Urothelium cell line (cell line): Measurements from ENCODE around the gene USE1.

Experiments used
- DNase-seq: peaks from one replicate; pipeline ENCODE4 v3.0.0; 2011; ENCODE audit warnings: low spot score, mixed read lengths
- FAIRE-seq: peaks from 2 replicates; lab custom pipeline; 2011; peaks lifted over from hg19 to GRCh38; lab: Jason Lieb, UNC

The USE1 gene

DNA sequence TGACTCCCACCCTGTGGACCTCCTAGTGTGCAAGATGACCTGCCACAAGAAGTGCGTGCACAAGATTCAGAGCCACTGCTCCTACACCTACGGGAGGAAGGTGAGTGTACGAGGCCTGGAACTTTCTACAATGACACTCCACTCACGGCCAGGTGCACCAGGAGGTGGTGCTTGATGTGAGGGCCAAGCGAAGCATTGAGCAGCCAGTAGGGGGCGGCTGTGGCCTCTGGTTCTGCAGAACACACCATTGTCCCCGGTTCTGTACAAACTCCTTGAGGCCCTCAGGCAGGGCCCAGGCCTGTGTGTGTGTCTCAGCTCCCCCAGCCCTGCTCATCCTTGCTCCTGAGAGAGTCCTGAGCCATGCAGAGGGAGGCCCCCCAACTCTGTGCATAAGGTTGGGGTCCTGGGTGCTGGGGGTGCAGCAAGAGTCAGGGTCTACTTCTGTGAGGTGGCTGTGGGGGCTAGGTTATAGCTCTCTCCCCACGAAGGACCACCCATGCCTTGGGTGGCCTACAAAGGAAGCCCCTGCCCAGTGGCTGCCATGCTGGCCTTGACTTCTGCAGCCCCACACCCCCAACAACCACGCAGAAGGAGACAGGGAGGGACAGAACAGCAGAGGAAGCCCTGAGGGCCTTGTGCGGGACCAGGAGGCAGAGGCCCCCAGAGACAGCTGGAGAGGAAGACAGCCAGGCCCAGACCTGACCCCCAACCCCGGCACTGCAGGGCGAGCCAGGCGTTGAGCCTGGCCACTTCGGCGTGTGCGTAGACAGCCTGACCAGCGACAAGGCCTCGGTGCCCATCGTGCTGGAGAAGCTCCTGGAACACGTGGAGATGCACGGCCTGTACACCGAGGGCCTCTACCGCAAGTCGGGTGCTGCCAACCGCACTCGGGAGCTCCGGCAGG is 9.7 kb upstream of the USE1 start:
- DNase-seq = no peak
- FAIRE-seq = no peak

- FAIRE-seq = no peak
- no peak for DNase-seq
These were observed 8.2 kb upstream of the USE1 start for GRCh38 chr19:17206736-17207581.

DNA sequence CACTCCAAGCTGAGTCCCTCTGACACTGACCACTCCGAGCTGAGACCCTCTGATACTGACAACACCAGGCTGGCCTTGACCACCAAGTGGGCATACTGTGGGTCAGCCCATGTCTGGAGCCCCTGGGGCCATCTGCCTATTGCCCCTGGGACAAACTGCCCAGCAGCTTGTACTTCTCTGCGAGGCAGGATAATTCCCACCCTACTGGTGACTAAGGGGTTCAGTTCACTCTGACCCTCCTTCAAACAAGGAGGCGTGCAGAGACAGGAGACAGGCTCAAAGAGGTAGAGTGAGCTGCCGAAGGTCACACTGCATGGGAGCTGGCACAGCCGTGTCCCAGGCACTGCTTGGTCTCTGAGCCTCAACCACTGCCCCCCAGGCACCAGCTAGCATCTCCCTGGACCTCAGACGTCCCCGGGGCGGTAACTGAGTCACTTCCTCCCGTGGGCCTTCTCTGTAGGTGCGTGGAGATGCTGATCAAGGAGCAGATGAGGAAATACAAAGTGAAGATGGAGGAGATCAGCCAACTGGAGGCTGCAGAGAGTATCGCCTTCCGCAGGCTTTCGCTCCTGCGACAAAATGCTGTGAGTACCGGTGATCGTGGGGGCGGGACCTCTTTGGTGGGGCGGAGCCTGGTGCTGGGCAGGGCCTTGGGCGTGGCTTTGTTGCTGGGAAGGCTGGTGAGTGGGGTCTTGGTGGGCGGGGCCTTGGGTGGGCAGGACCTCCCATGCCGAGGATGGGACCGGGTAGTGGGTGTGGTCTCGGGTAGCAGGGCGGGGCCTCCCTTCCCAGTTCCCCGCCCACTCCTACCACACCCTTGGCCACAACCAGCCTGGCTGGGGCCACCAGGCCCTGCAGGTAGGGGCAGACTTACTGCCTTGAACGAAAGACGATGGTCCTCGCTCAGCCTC is 5.8 kb upstream of the USE1 start:
- DNase-seq (peak; percentile 41), FAIRE-seq (no peak)

GRCh38 chr19:17210296-17210695 is 4.9 kb upstream of the USE1 start:
- FAIRE-seq (no peak), DNase-seq (no peak)

DNA sequence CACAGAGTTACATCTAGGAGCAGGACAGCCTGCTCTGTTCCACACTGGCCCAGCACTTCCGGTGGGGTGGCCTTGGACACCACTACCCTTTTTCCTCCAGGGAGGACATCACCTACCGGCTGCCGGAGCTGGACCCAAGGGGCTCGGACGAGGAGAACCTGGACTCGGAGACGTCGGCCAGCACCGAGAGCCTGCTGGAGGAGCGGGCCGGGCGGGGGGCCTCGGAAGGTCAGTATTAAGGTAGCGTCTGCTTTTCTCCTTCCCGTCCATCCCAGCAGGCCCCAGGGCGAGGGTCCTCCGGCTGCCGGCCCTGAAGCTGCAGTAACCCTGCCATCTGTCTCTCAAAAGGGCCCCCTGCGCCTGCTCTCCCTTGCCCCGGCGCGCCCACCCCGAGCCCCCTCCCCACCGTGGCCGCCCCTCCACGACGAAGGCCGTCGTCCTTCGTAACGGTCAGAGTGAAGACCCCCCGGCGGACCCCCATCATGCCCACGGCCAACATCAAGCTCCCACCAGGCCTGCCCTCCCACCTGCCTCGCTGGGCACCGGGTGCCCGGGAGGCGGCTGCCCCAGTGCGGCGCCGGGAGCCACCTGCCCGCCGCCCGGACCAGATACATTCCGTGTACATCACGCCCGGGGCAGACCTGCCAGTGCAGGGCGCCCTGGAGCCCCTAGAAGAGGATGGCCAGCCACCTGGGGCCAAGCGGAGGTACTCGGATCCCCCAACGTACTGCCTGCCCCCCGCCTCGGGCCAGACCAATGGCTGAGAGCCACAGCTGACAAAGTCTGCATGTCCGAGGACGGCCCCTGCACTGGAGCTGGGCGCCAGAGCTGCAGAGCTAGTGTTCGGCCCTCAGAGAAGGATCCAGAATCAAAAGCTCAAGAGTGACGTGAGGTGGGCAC is 3.4 kb upstream of the USE1 start:
- no peak for FAIRE-seq
- no peak for DNase-seq

DNA sequence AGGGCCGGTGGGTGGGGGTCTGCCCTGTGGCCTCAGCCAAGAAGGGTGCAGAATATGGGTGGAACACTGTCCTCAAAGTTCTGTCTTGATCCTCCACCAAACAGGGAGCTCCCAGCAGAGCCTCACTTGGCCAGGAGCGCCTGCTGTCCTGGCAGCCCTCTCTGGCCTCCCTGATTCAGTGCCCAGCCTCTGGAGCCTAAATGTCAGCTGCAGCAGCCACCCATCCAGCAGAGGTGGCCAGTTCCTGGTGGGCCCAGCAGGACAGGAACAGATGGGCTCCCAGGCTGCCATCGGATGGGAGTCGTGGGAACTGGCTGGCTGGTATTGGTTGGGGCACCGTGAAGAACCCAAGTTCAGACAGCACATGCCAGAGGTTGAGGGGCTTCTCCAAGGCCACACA is 1.8 kb upstream of the USE1 start:
- FAIRE-seq (no peak), DNase-seq (no peak)

- FAIRE-seq = no peak
These were observed 540 bp upstream of the USE1 start for GRCh38 chr19:17214508-17215126.

DNA sequence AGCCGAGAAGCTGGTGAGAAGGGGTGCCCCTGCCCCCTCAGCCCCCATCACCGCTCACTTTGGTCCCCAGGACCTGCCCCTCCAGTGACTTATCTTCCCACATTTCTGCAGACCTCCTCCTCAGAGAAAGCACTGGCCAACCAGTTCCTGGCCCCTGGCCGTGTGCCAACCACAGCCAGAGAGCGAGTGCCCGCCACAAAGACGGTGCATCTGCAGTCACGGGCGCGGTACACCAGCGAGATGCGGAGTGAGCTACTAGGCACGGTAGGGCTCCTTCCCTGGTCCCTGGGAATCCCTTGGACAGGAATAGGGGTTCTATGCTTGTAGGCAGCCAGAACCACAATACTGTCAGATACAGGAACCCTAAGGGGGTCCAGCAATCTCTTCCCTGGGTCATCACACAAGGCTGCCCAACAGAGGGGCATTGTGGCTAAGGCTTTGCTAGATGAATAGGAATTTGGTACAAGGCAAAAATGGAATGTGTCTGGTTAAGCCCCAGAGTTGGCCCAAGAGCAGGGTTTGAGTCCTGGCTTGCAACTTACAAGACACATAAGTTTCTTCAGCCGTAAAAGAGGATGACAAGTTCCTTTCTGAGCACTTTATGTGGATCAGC is 1.0 kb downstream of the USE1 start:
- FAIRE-seq = no peak
- DNase-seq = no peak

More at GRCh38 chr19:17214508-17215126, 540 bp upstream of the USE1 start:
- no peak for DNase-seq

- FAIRE-seq (no peak), DNase-seq (no peak)
These were observed 4.1 kb downstream of the USE1 start for GRCh38 chr19:17219286-17219685.

DNA sequence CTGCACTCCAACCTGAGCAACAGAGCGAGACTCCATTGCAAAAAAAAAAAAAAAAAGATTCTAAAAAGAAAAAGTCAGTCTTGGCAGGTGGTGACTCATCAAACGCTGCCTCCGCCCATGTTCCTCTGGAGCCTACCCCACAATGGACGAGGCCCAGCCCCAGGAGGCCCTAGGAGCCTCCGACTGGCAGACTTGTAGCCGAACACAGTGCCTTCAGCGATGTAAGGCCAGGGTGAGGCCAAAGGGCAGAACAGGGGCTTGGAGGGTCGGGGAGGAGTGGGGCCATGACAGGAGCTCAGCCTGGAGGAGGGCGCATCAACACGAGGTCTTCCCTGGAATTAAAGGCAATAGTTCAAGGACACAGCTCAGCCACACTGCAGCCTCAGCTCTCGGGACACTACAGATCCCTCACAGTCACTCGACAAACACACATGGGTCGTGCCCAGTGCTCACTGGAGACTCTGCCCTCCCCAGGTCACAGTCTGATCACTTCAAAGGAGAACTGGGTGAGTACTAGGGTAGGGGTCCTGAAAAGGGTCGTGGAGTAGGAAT is 5.1 kb downstream of the USE1 start:
- peak; percentile 49 for DNase-seq

DNA sequence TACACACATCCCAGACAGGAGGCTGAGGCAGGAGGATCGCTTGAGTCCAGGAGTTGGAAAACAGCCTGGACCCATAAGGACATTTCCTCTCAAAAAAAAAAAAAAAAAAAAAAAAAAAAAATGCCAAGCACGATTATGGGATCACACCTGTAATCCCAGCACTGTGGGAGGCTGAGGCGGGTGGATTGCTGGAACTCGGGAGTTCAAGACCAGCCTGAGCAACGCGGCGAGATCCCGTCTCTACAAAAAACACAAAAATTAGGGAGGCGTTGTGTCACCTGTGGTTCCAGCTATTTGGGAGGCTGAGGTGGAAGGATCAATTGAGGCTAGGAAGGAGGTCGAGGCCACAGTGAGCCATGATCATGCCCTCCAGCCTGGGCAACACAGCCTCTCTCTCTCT is 9.9 kb downstream of the USE1 start:
- DNase-seq = no peak
- FAIRE-seq = no peak

More for the DNA sequence above, 5.1 kb downstream of the USE1 start:
- no peak for FAIRE-seq

DNA sequence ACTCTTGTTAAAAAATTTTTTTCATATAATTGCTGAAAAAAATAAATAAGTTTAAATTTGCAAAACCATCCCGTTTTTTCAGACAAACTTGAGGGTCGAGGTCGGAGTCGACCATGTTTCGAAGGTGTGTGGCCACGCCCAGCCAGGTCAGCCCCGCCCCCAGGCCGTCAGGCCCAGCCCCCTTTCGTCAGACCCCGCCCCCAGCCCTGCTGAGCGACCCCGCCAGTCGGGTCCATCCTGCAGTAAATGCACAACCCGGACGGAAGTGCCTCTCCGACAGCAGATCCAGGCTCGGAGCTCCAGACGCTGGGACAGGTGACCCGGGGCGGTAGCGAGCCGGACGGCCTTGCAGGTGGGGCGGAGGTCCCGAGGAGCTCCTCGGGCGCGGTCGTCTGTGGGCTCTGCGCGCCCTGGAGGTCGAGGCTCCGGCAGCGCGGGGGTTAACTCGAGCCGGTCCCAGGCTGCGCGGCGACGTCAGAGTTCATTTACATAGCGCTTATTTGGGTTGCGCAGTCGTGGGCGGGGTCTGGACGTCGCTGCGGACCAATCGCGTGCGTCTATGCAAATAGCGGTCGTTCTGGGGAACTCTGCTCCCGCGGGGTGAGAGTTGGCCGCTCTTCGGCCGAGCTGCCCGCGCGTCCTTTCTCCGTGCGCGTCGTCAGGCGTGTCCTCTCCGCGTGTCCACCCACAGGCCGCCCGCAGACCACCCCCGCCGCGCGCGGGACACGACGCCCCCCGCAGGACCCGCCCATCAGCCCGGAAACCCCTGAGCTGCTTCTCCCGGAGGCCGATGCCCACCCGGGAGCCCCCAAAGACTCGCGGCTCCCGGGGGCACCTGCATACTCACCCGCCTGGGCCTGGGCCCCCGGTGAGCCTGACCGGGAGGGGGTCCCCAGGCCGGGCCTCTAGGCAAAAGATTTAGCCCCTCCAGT is 11.1 kb downstream of the USE1 start, which contains the start of gene OCEL1:
Gene OCEL1, plus strand, starts transcription at position 225 of the 932 bp plus-strand sequence. Its CDS starts 22 bp downstream, at position 247.
- no peak for FAIRE-seq
- DNase-seq = peak; percentile 89

DNA sequence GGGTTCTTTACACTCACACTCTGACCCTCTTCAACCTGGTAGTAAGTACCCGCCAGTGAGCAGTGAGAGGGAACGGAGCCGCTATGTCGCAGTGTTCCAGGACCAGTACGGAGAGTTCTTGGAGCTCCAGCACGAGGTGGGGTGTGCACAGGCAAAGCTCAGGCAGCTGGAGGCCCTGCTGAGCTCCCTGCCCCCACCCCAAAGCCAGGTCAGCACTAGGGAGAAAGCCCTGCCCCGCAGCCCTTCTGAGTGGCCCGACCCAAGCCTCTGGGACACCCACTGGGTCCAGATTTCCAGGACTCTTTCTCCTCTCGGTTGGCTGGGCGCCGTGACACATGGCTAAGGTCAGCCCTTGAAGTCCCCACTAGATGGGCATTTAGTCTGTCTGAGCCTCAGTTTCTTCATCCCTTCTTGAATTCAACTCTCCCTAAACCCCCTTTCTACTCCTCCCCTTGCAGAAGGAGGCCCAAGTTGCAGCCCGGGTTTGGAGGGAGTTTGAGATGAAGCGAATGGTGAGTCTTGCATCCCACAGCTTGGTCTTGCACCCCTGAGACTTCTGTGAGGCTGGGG is 12.7 kb downstream of the USE1 start:
- FAIRE-seq (no peak), DNase-seq (no peak)

DNA sequence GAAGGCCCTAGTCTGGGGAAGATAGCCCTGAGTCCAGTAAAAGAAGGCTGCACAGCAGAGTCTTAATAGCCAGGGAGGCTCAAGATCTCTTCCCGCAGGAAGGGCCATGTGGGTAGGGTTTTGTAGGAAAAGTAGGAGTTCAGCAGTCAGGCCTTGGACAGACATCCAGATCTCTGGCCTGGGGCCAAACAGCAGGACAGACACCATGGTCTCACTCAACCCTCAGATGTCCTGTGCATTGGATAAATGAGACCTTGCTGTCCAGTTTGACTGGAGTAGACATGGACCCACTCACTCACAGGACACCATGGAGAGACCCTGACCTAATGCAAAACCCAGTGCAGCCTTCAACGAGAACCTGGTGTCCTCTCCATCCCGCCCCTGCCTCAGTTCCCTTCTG is 14.7 kb downstream of the USE1 start:
- no peak for FAIRE-seq
- DNase-seq = no peak

DNA sequence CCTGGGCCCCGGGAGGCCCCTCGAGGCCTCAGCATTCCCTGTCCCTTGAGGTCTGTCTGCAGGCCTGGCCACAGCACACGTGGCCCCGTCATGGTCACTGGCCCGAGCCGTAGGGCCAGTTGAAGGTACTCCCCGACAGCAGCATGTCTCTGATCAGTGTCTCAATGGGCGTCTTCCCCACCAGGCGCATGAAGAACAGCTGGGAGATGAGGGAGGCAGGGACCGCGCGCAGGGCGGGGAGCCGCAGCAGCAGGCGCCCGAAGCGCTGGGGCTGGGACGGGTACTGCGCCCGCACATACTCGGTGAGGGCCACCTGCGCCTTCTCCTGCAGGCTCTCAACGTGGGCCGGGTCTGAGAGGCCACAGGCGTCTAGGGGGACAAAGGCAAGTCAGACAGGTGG is 17.1 kb downstream of the USE1 start:
- no peak for DNase-seq
- no peak for FAIRE-seq

GRCh38 chr19:17234911-17235299 is 19.7 kb downstream of the USE1 start:
- FAIRE-seq = no peak
- DNase-seq = peak; percentile 61
